HG02973 (cell line): ENCODE results near the gene THG1L.
"Not testable (repeated sequence)": the region's sequence is repeated elsewhere in the genome, so short reads cannot be mapped to it uniquely, and the experiment has no call there.

Experiments used
- ATAC-seq: cut with Tn5 transposase; IDR thresholded peaks from one replicate; pipeline ENCODE4 v1.9.1; 2021; ENCODE audit warnings: moderate library complexity; ENCODE audit not compliant: unreplicated experiment

THG1L gene

GRCh38 chr5:157731272-157732129 is at the start of gene THG1L:
Gene THG1L (plus strand): TSS chr5:157731420. CDS start chr5:157731441, 21 bp downstream.
- peak; percentile 91 for ATAC-seq

GRCh38 chr5:157682257-157682656 is 49.0 kb upstream of the THG1L start:
- no peak for ATAC-seq

GRCh38 chr5:157686276-157687197 is 44.7 kb upstream of the THG1L start:
- ATAC-seq = not testable (repeated sequence)

GRCh38 chr5:157687198-157687554 is 44.0 kb upstream of the THG1L start:
- no peak for ATAC-seq

GRCh38 chr5:157689942-157690689 is 41.1 kb upstream of the THG1L start:
- ATAC-seq = no peak

- no peak for ATAC-seq
Observed at GRCh38 chr5:157690690-157691433, 40.4 kb upstream of the THG1L start.

GRCh38 chr5:157693816-157694215 is 37.4 kb upstream of the THG1L start:
- ATAC-seq = not testable (repeated sequence)

GRCh38 chr5:157696154-157696553 is 35.1 kb upstream of the THG1L start:
- ATAC-seq = not testable (repeated sequence)

- not testable (repeated sequence) for ATAC-seq
Observed at GRCh38 chr5:157698674-157699073, 32.5 kb upstream of the THG1L start.

- no peak for ATAC-seq
Observed at GRCh38 chr5:157703736-157704135, 27.5 kb upstream of the THG1L start.

GRCh38 chr5:157708866-157709265 is 22.4 kb upstream of the THG1L start:
- ATAC-seq = no peak

- ATAC-seq = no peak
Observed at GRCh38 chr5:157709346-157709745, 21.9 kb upstream of the THG1L start.

- ATAC-seq = no peak
Observed at GRCh38 chr5:157710431-157710830, 20.8 kb upstream of the THG1L start.

- no peak for ATAC-seq
Observed at GRCh38 chr5:157710882-157711281, 20.3 kb upstream of the THG1L start.

- no peak for ATAC-seq
Observed at GRCh38 chr5:157713830-157714595, 17.2 kb upstream of the THG1L start.

GRCh38 chr5:157714596-157714864 is 16.7 kb upstream of the THG1L start:
- no peak for ATAC-seq

- ATAC-seq = no peak
Observed at GRCh38 chr5:157718519-157718918, 12.7 kb upstream of the THG1L start.

- ATAC-seq = no peak
Observed at GRCh38 chr5:157719245-157719644, 12.0 kb upstream of the THG1L start.

- no peak for ATAC-seq
Observed at GRCh38 chr5:157721159-157721558, 10.1 kb upstream of the THG1L start.

GRCh38 chr5:157722895-157723294 is 8.3 kb upstream of the THG1L start:
- ATAC-seq = not testable (repeated sequence)
